ENCODE measurements around the gene KIF19.
A peak's percentile ranks its signal among the peaks of the same experiment; 100 is the strongest.

Gene KIF19

GRCh38 chr17:74289688-74290087, 36.3 kb upstream of the KIF19 start:
- no peak overlapping the region for H2AK5ac ChIP-seq (ENCODE audit: low read length)
- WGBS (ENCODE audit: extremely low coverage, insufficient coverage, low lambda C conversion rate) = no CpG with 5 or more reads among the region's 11 CpGs
- no peak overlapping the region for H4K5ac ChIP-seq (ENCODE audit: low read length)
- no peak overlapping the region for H3K23ac ChIP-seq (ENCODE audit: low read length)
- DNase-seq = no peak
- H3K4ac ChIP-seq (ENCODE audit: low read depth, low read length) = no peak overlapping the region
- no peak overlapping the region for H2BK15ac ChIP-seq (replicated peaks; ENCODE audit: low read depth)
- no peaks in the 10 kb centered on the region for H3K36me3 ChIP-seq (ENCODE audit: control insufficient read depth, insufficient read depth, low read length)
- H3K18ac ChIP-seq (ENCODE audit: low read length) = no peak overlapping the region
- no peak overlapping the region for H4K8ac ChIP-seq (ENCODE audit: low read depth, low read length)
- H3K27ac ChIP-seq (ENCODE audit: low read depth, low read length) = no peak overlapping the region
- no peak overlapping the region for H3K56ac ChIP-seq (ENCODE audit: low read length)
- H3K9ac ChIP-seq (ENCODE audit: low read length) = no peak overlapping the region
- no peak overlapping the region for H3K4me3 ChIP-seq (ENCODE audit: low read length)
- H3K4me1 ChIP-seq (ENCODE audit: control insufficient read depth, low read depth, low read length) = no peaks in the 10 kb centered on the region
- no peak overlapping the region for H3K4me2 ChIP-seq (ENCODE audit: low read length)
- H2BK120ac ChIP-seq (ENCODE audit: low read depth, low read length) = no peak overlapping the region
- H3K27me3 ChIP-seq (ENCODE audit: insufficient read depth, low read length, poor library complexity) = no peaks in the 10 kb centered on the region
- H2BK5ac ChIP-seq (ENCODE audit: low read length) = no peak overlapping the region
- H3K79me1 ChIP-seq (ENCODE audit: low read length) = no peaks in the 10 kb centered on the region
- H3K79me2 ChIP-seq (ENCODE audit: control insufficient read depth, insufficient read depth, low read length) = no peaks in the 10 kb centered on the region

- no CpG with 5 or more reads among the region's 11 CpGs for WGBS (ENCODE audit: extremely low coverage, insufficient coverage, low lambda C conversion rate)
- H2BK120ac ChIP-seq (ENCODE audit: low read depth, low read length) = no peak overlapping the region
- H3K4me3 ChIP-seq (ENCODE audit: low read length) = no peak overlapping the region
- H3K4me2 ChIP-seq (ENCODE audit: low read length) = no peak overlapping the region
- no peaks in the 10 kb centered on the region for H3K79me2 ChIP-seq (ENCODE audit: control insufficient read depth, insufficient read depth, low read length)
- H3K4me1 ChIP-seq (ENCODE audit: control insufficient read depth, low read depth, low read length) = no peaks in the 10 kb centered on the region
- H3K4ac ChIP-seq (ENCODE audit: low read depth, low read length) = no peak overlapping the region
- no peak overlapping the region for H2AK5ac ChIP-seq (ENCODE audit: low read length)
- H3K56ac ChIP-seq (ENCODE audit: low read length) = no peak overlapping the region
- H3K9ac ChIP-seq (ENCODE audit: low read length) = no peak overlapping the region
- DNase-seq = no peak
- no peaks in the 10 kb centered on the region for H3K27me3 ChIP-seq (ENCODE audit: insufficient read depth, low read length, poor library complexity)
- no peak overlapping the region for H3K27ac ChIP-seq (ENCODE audit: low read depth, low read length)
- no peak overlapping the region for H2BK15ac ChIP-seq (replicated peaks; ENCODE audit: low read depth)
- H3K36me3 ChIP-seq (ENCODE audit: control insufficient read depth, insufficient read depth, low read length) = no peaks in the 10 kb centered on the region
- no peak overlapping the region for H2BK5ac ChIP-seq (ENCODE audit: low read length)
- H3K18ac ChIP-seq (ENCODE audit: low read length) = no peak overlapping the region
- no peak overlapping the region for H4K5ac ChIP-seq (ENCODE audit: low read length)
- no peak overlapping the region for H4K8ac ChIP-seq (ENCODE audit: low read depth, low read length)
- H3K23ac ChIP-seq (ENCODE audit: low read length) = no peak overlapping the region
- H3K79me1 ChIP-seq (ENCODE audit: low read length) = no peaks in the 10 kb centered on the region
Observed at GRCh38 chr17:74290340-74290739, 35.7 kb upstream of the KIF19 start.

GRCh38 chr17:74292495-74292894, 33.5 kb upstream of the KIF19 start:
- Histone ChIP-seq H3K27ac (ENCODE audit: low read depth, low read length) (no peak overlapping the region), H3K56ac (ENCODE audit: low read length) (no peak overlapping the region), H3K4ac (ENCODE audit: low read depth, low read length) (no peak overlapping the region), H3K27me3 (ENCODE audit: insufficient read depth, low read length, poor library complexity) (no peaks in the 10 kb centered on the region), H3K4me3 (ENCODE audit: low read length) (no peak overlapping the region), H3K4me2 (ENCODE audit: low read length) (no peak overlapping the region), H2BK5ac (ENCODE audit: low read length) (no peak overlapping the region), H2AK5ac (ENCODE audit: low read length) (no peak overlapping the region), H3K4me1 (ENCODE audit: control insufficient read depth, low read depth, low read length) (no peaks in the 10 kb centered on the region), H3K9ac (ENCODE audit: low read length) (no peak overlapping the region), H3K18ac (ENCODE audit: low read length) (no peak overlapping the region), H4K8ac (ENCODE audit: low read depth, low read length) (no peak overlapping the region), H2BK15ac (replicated peaks; ENCODE audit: low read depth) (no peak overlapping the region), H3K79me2 (ENCODE audit: control insufficient read depth, insufficient read depth, low read length) (no peaks in the 10 kb centered on the region), H4K5ac (ENCODE audit: low read length) (no peak overlapping the region), H3K79me1 (ENCODE audit: low read length) (no peaks in the 10 kb centered on the region), H2BK120ac (ENCODE audit: low read depth, low read length) (no peak overlapping the region), H3K36me3 (ENCODE audit: control insufficient read depth, insufficient read depth, low read length) (no peaks in the 10 kb centered on the region), H3K23ac (ENCODE audit: low read length) (no peak overlapping the region)
- no peak for DNase-seq
- no CpG with 5 or more reads among the region's 10 CpGs for WGBS (ENCODE audit: extremely low coverage, insufficient coverage, low lambda C conversion rate)

- DNase-seq = no peak
- no peak overlapping the region for H3K9ac ChIP-seq (ENCODE audit: low read length)
- WGBS (ENCODE audit: extremely low coverage, insufficient coverage, low lambda C conversion rate) = no CpG with 5 or more reads among the region's 10 CpGs
- no peaks in the 10 kb centered on the region for H3K4me1 ChIP-seq (ENCODE audit: control insufficient read depth, low read depth, low read length)
- H3K79me2 ChIP-seq (ENCODE audit: control insufficient read depth, insufficient read depth, low read length) = no peaks in the 10 kb centered on the region
- H3K56ac ChIP-seq (ENCODE audit: low read length) = no peak overlapping the region
- no peak overlapping the region for H4K8ac ChIP-seq (ENCODE audit: low read depth, low read length)
- H2BK15ac ChIP-seq (replicated peaks; ENCODE audit: low read depth) = no peak overlapping the region
- H3K18ac ChIP-seq (ENCODE audit: low read length) = no peak overlapping the region
- H2BK120ac ChIP-seq (ENCODE audit: low read depth, low read length) = no peak overlapping the region
- no peaks in the 10 kb centered on the region for H3K79me1 ChIP-seq (ENCODE audit: low read length)
- H3K36me3 ChIP-seq (ENCODE audit: control insufficient read depth, insufficient read depth, low read length) = no peaks in the 10 kb centered on the region
- H3K27me3 ChIP-seq (ENCODE audit: insufficient read depth, low read length, poor library complexity) = no peaks in the 10 kb centered on the region
- no peak overlapping the region for H3K4ac ChIP-seq (ENCODE audit: low read depth, low read length)
- H3K23ac ChIP-seq (ENCODE audit: low read length) = no peak overlapping the region
- H4K5ac ChIP-seq (ENCODE audit: low read length) = no peak overlapping the region
- H3K4me2 ChIP-seq (ENCODE audit: low read length) = no peak overlapping the region
- no peak overlapping the region for H3K27ac ChIP-seq (ENCODE audit: low read depth, low read length)
- H2AK5ac ChIP-seq (ENCODE audit: low read length) = no peak overlapping the region
- H3K4me3 ChIP-seq (ENCODE audit: low read length) = no peak overlapping the region
- no peak overlapping the region for H2BK5ac ChIP-seq (ENCODE audit: low read length)
Observed at GRCh38 chr17:74295625-74296547, 30.1 kb upstream of the KIF19 start.

- Histone ChIP-seq H3K56ac (ENCODE audit: low read length) (no peak overlapping the region), H3K4me2 (ENCODE audit: low read length) (no peak overlapping the region), H4K5ac (ENCODE audit: low read length) (no peak overlapping the region), H3K4me3 (ENCODE audit: low read length) (no peak overlapping the region), H3K27ac (ENCODE audit: low read depth, low read length) (no peak overlapping the region), H3K79me2 (ENCODE audit: control insufficient read depth, insufficient read depth, low read length) (no peaks in the 10 kb centered on the region), H3K36me3 (ENCODE audit: control insufficient read depth, insufficient read depth, low read length) (no peaks in the 10 kb centered on the region), H3K18ac (ENCODE audit: low read length) (no peak overlapping the region), H4K8ac (ENCODE audit: low read depth, low read length) (no peak overlapping the region), H2AK5ac (ENCODE audit: low read length) (no peak overlapping the region), H3K79me1 (ENCODE audit: low read length) (no peaks in the 10 kb centered on the region), H3K23ac (ENCODE audit: low read length) (no peak overlapping the region), H3K9ac (ENCODE audit: low read length) (no peak overlapping the region), H3K4ac (ENCODE audit: low read depth, low read length) (no peak overlapping the region), H2BK120ac (ENCODE audit: low read depth, low read length) (no peak overlapping the region), H2BK5ac (ENCODE audit: low read length) (no peak overlapping the region), H2BK15ac (replicated peaks; ENCODE audit: low read depth) (no peak overlapping the region), H3K27me3 (ENCODE audit: insufficient read depth, low read length, poor library complexity) (no peaks in the 10 kb centered on the region), H3K4me1 (ENCODE audit: control insufficient read depth, low read depth, low read length) (no peaks in the 10 kb centered on the region)
- WGBS (ENCODE audit: extremely low coverage, insufficient coverage, low lambda C conversion rate) = no CpG with 5 or more reads among the region's 5 CpGs
- peak; percentile 94 for DNase-seq
Observed at GRCh38 chr17:74296548-74296936, 29.5 kb upstream of the KIF19 start.

GRCh38 chr17:74297941-74298340, 28.1 kb upstream of the KIF19 start:
- H3K23ac ChIP-seq (ENCODE audit: low read length) = no peak overlapping the region
- no peaks in the 10 kb centered on the region for H3K36me3 ChIP-seq (ENCODE audit: control insufficient read depth, insufficient read depth, low read length)
- H2BK5ac ChIP-seq (ENCODE audit: low read length) = no peak overlapping the region
- H3K9ac ChIP-seq (ENCODE audit: low read length) = no peak overlapping the region
- no peak overlapping the region for H3K4me2 ChIP-seq (ENCODE audit: low read length)
- no peak overlapping the region for H2BK120ac ChIP-seq (ENCODE audit: low read depth, low read length)
- H4K5ac ChIP-seq (ENCODE audit: low read length) = no peak overlapping the region
- H3K56ac ChIP-seq (ENCODE audit: low read length) = no peak overlapping the region
- DNase-seq = no peak
- H3K27ac ChIP-seq (ENCODE audit: low read depth, low read length) = no peak overlapping the region
- no CpG with 5 or more reads among the region's 4 CpGs for WGBS (ENCODE audit: extremely low coverage, insufficient coverage, low lambda C conversion rate)
- H2BK15ac ChIP-seq (replicated peaks; ENCODE audit: low read depth) = no peak overlapping the region
- no peaks in the 10 kb centered on the region for H3K79me1 ChIP-seq (ENCODE audit: low read length)
- H3K4me1 ChIP-seq (ENCODE audit: control insufficient read depth, low read depth, low read length) = no peaks in the 10 kb centered on the region
- H3K4ac ChIP-seq (ENCODE audit: low read depth, low read length) = no peak overlapping the region
- no peak overlapping the region for H3K4me3 ChIP-seq (ENCODE audit: low read length)
- H4K8ac ChIP-seq (ENCODE audit: low read depth, low read length) = no peak overlapping the region
- H3K27me3 ChIP-seq (ENCODE audit: insufficient read depth, low read length, poor library complexity) = no peaks in the 10 kb centered on the region
- no peak overlapping the region for H2AK5ac ChIP-seq (ENCODE audit: low read length)
- H3K18ac ChIP-seq (ENCODE audit: low read length) = no peak overlapping the region
- H3K79me2 ChIP-seq (ENCODE audit: control insufficient read depth, insufficient read depth, low read length) = no peaks in the 10 kb centered on the region
